ENCODE measurements around the gene NHSL2. TPM values are rescaled to one million over a fixed set of nuclear protein-coding genes. Genes with fewer than 3 reads are reported as not detected.

Gene NHSL2
- total RNA-seq, 4 donors from 2014 or later: 1.9 to 8.8 (median 2.4) TPM

DNA sequence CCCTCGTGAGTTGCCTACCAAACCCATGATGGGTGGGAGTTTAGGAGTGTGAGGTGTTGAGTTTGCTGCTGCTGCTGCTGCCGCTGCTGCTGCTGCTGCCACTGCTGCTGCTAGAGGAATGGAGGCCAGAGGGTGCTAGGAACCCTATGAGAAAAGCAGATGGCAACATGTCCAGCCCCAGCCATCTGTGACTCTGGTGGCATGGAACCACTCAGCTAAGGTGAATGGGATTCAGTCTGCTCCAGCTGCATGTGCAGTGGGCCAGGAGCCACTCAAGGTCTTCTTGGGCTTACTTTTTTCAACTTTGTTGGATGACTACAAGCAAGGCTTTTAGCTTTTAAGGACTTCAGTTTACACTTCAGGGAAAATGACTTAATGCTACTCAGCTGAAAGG lies 117.3 kb downstream of the NHSL2 start:
- no peak overlapping the region for H3K4me3 ChIP-seq (ENCODE audit: low read depth, poor library complexity, severe bottlenecking)
- DNase-seq (ENCODE audit: low spot score in 2 of 2): peak in 1 of 2 donors; percentile 60
- TF ChIP-seq, protein P1, sequence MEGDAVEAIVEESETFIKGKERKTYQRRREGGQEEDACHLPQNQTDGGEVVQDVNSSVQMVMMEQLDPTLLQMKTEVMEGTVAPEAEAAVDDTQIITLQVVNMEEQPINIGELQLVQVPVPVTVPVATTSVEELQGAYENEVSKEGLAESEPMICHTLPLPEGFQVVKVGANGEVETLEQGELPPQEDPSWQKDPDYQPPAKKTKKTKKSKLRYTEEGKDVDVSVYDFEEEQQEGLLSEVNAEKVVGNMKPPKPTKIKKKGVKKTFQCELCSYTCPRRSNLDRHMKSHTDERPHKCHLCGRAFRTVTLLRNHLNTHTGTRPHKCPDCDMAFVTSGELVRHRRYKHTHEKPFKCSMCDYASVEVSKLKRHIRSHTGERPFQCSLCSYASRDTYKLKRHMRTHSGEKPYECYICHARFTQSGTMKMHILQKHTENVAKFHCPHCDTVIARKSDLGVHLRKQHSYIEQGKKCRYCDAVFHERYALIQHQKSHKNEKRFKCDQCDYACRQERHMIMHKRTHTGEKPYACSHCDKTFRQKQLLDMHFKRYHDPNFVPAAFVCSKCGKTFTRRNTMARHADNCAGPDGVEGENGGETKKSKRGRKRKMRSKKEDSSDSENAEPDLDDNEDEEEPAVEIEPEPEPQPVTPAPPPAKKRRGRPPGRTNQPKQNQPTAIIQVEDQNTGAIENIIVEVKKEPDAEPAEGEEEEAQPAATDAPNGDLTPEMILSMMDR (IDR thresholded peaks at IDR 0.05): no peak
- no peak for TF ChIP-seq POLR2A (IDR thresholded peaks at IDR 0.05)
- intact Hi-C loops (cut with DNase I; ENCODE audit: low total_unique reads): loop anchor here (10.0 kb wide), 1 partner anchor 97 kb away; no protein-coding TSS in a partner anchor
- 73 to 79% methylated on average over 2 of the region's 2 CpGs for WGBS, 2 donors

DNA sequence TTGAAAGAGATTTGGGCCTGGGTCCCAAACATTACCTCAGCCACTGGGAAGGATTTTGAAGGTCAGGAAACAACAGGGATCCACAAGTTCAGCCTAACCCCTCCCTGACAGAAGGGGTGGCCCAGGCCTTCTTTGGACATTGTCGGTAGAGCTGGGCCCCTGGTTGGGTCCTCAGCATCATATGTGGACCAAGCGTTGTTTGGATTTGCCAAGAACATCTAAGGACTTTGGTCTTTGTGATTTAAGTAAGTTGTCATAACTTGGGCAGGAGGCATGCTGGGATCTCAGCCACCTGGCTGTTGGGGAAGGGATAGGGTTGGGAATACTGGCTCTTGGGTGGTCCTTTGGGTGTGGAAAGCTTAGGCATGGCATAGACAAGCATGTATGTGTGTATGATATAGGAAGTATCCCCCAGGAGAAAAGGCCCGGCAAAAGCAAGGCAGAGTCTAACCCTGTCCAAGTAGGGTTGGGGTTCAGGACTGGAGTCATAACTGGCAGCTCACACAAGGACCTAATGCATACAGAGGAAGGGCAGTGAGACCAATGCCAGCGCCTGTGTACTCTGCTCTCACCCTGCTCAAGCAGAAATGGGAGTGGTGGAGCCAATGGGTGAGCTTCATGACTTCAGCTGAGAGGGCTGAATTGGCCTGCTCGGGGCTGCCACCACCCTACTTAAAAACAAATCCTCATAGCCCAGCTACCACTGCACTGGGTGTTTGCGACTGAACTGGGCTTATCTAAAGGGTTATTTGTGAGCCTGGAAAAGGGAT lies 118.2 kb downstream of the NHSL2 start:
- no peak overlapping the region for H3K4me3 ChIP-seq (ENCODE audit: low read depth, poor library complexity, severe bottlenecking)
- intact Hi-C loops (cut with DNase I; ENCODE audit: low total_unique reads): loop anchor here (10.0 kb wide), 1 partner anchor 96 kb away; no protein-coding TSS in a partner anchor
- no peak for TF ChIP-seq POLR2A (IDR thresholded peaks at IDR 0.05)
- TF ChIP-seq, protein P1 (IDR thresholded peaks at IDR 0.05): no peak
- DNase-seq (ENCODE audit: low spot score in 2 of 2): peak in 1 of 2 donors; percentile 65
- WGBS, 2 donors: 79 to 84% methylated on average over 4 to 6 of the region's 6 CpGs

DNA sequence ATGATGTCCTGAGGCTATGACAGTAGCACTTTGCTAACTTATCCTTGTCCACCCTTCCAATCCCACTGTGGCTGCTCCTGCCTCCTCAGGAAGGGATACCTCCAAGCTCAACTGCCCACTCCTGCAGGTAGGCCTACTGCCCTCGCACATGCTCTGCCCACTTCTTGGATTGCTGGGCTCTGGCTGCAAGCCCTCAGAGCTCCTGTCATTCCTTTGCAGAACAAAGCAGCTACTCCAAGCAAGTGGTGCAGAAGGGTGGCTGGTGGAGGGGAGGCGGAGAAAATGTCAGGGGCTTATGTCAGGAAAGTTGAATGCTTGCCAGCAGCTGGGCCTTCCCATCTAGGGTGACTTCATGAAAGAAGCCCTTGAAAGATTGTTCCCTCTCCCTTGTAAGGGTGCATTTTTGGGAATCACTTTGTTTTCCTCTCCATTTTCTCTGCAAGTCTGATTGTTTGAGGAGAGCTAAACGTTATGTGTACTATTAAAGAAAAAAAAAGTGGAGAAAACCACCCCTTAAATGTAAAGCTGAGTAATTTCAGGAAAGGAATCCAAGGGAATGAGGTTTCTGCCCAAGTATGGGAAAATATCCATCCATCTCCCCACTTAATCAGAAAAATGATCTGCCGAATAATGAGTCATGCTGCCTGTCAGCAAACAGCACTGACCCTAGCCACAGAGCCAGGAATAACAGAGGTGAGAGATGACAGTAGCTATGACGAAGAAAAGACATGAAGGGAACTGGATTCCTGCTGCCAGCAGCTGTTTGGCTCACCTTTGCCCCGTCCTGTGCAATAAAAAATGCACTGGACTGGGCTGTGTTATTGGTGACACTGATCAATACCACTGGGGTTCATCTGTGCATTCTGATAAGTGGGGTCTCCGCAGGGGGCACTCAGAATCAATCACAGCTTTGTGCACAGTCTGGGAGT lies 119.1 kb downstream of the NHSL2 start:
- WGBS, 2 donors: 54 to 55% methylated on average over 7 of the region's 7 CpGs
- peak in 1 of 2 donors; percentile 84 for DNase-seq (ENCODE audit: low spot score in 2 of 2)
- no peak overlapping the region for H3K4me3 ChIP-seq (ENCODE audit: low read depth, poor library complexity, severe bottlenecking)
- TF ChIP-seq POLR2A (IDR thresholded peaks at IDR 0.05): no peak
- TF ChIP-seq, protein P1 (IDR thresholded peaks at IDR 0.05): no peak
- intact Hi-C loops (cut with DNase I; ENCODE audit: low total_unique reads): loop anchor here (10.0 kb wide), 1 partner anchor 95 kb away; no protein-coding TSS in a partner anchor

DNA sequence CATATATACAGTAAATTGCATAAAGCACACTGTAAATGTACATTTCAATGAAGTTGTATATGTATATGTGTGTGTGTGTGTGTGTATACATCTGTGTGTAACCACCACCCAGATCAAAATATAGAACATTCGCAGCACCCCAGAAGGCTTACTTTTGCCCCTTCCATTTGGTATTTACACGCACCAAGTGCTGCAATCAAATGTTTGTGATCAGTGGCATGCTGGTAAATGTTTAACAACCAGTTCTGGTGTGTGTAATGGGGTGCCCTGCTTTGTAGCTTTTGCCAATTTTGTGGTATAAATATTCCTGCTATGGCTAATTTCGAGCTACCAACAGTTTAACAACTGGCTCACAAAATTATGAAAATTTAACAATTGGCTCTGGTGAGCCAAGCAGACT lies 119.8 kb downstream of the NHSL2 start:
- intact Hi-C loops (cut with DNase I; ENCODE audit: low total_unique reads): no loop called here
- WGBS, 2 donors: 59 to 75% methylated on average over 3 of the region's 3 CpGs
- DNase-seq (ENCODE audit: low spot score in 2 of 2): peak in 1 of 2 donors; percentile 1
- TF ChIP-seq, protein P1 (IDR thresholded peaks at IDR 0.05): no peak
- TF ChIP-seq POLR2A (IDR thresholded peaks at IDR 0.05): no peak
- no peak overlapping the region for H3K4me3 ChIP-seq (ENCODE audit: low read depth, poor library complexity, severe bottlenecking)

DNA sequence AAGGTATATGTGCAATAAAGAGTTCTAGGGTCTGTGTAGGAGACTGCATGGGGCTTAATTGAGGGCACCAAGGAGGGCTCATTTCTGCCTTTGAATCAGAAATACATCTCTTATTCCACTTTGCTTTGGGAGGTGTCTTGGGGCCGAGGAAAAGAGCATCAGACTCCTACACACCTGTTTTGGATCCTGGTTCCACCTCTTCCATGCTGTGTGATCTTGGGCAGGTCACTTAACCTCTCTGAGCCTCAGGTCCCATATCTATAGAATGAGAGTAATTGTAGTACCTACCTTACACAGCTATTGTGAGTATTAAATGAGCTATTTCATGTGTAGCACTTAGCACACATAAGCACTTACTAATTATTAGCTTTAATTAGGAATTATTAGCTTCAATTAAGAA lies 120.5 kb downstream of the NHSL2 start:
- TF ChIP-seq POLR2A (IDR thresholded peaks at IDR 0.05): no peak
- intact Hi-C loops (cut with DNase I; ENCODE audit: low total_unique reads): no loop called here
- WGBS, 2 donors: 57 to 89% methylated on average over 1 of the region's 1 CpG
- H3K4me3 ChIP-seq (ENCODE audit: low read depth, poor library complexity, severe bottlenecking): no peak overlapping the region
- DNase-seq (ENCODE audit: low spot score in 2 of 2): no peak

DNA sequence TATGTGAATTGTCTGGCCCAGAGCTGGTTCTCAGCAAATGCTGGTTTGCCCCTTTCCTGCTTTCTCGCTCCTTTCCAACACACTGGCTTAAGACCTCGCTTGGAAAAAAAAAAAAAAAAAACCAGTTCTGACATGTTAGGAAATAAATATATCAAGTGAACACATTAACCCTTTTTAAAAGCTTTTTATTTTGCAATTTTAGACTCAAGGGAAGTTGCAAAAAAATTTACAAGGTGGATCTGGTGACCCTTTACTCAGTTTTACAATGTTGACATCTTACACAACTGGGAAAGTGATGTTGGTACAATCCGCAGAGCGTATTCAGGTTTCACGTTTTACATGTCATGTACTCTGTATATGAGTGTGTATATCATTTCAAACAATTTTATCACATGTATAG lies 121.0 kb downstream of the NHSL2 start:
- H3K4me3 ChIP-seq (ENCODE audit: low read depth, poor library complexity, severe bottlenecking): no peak overlapping the region
- TF ChIP-seq POLR2A (IDR thresholded peaks at IDR 0.05): no peak
- TF ChIP-seq, protein P1 (IDR thresholded peaks at IDR 0.05): no peak
- no peak for DNase-seq (ENCODE audit: low spot score in 2 of 2)
- intact Hi-C loops (cut with DNase I; ENCODE audit: low total_unique reads): no loop called here
- WGBS, 2 donors: 68 to 70% methylated on average over 5 of the region's 5 CpGs

Data from lower leg skin (tissue), 4 donors.